Measurements from ENCODE around the gene IDH1.

Gene IDH1

DNA sequence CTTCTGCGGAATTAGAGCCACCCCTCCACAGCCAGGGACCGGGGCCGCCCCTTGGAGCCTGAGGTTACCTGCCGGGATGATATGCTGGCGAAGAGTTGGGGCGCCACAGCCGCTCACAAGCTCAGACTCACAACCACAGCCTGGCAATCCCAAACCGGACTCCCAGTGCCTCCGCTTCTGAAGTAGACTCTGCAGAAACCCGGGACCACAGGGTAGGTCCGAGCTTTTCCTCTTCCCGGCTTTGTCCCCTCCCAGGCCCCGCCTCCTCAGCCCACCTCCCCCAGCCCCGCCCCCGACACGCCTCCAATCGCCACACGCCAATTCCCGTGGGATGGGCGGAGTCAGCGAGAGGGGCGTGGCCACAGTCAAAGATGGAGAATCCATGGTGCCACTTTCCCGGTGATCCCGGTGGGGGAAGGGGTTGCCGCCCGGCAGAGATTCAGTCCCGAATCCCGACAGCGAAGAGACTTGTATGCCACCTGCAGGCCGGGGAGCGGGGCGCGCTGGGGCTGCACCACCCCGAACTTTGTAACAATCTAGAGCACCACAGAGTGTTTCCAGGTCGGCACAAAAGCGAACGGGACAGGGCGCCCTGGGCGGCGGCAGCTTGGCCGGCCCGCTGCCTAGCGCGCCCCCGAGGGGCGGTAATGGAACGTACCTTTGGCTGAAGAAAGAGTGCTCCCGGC is at the start of gene IDH1:
IDH1 (minus strand) TSS at position 201 of the 686 bp plus-strand sequence. CDS start 3,520 bp downstream, outside the sequence.
- Histone ChIP-seq H3K27ac (peak within 1 kb of the TSS; percentile 59; the same call in 1 of the 2 replicates), H3K9ac (ENCODE audit: insufficient read length) (peak within 1 kb of the TSS; percentile 79), H3K4me3 (peak within 1 kb of the TSS; percentile 99), H3K36me3 (ENCODE audit: insufficient read depth, low read length) (peaks cover 38% of the 10 kb centered on the region), H3K9me3 (ENCODE audit: low read depth, low read length) (no peaks in the 10 kb centered on the region)
- DNase-seq (ENCODE audit: low read depth, low spot score), result peak; percentile 64
- TF ChIP-seq EZH2 (IDR thresholded peaks at IDR 0.05), result no peak
- TF ChIP-seq POLR2AphosphoS5 (IDR thresholded peaks at IDR 0.05; ENCODE audit: borderline replicate concordance, low read depth, low read length), result peak; percentile 81
- TF ChIP-seq FOXP2 (optimal IDR thresholded peaks at IDR 0.05; ENCODE audit: control extremely low read depth, extremely low read length, insufficient read depth), result peak; percentile 62

DNA sequence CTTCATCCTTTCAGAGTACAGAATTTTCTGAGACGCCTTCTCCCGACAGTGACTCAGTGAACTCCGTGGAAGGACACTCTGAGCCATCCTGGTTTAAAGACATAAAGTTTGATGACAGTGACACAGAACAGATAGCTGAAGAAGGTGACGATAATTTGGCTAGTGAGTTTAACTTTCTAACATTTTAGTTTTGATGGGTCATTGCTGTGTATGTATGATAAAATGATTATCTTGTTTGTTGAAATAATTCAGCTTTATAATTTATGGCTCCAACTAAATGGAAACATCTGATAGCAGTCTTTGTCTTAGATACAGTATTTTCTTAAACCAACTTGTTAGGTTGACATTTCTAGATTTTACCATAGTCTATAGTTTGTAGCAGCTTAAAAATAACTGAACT is 49.3 kb upstream of the IDH1 start:
- H3K36me3 ChIP-seq (ENCODE audit: insufficient read depth, low read length), result peaks cover 47% of the 10 kb centered on the region
- no peak overlapping the region for H3K27ac ChIP-seq
- H3K4me3 ChIP-seq, result no peak overlapping the region
- no peak for DNase-seq (ENCODE audit: low read depth, low spot score)
- H3K9me3 ChIP-seq (ENCODE audit: low read depth, low read length), result no peaks in the 10 kb centered on the region
- no peak overlapping the region for H3K9ac ChIP-seq (ENCODE audit: insufficient read length)
- TF ChIP-seq FOXP2 (optimal IDR thresholded peaks at IDR 0.05; ENCODE audit: control extremely low read depth, extremely low read length, insufficient read depth), result no peak
- no peak for TF ChIP-seq EZH2 (IDR thresholded peaks at IDR 0.05)
- TF ChIP-seq POLR2AphosphoS5 (IDR thresholded peaks at IDR 0.05; ENCODE audit: borderline replicate concordance, low read depth, low read length), result no peak

DNA sequence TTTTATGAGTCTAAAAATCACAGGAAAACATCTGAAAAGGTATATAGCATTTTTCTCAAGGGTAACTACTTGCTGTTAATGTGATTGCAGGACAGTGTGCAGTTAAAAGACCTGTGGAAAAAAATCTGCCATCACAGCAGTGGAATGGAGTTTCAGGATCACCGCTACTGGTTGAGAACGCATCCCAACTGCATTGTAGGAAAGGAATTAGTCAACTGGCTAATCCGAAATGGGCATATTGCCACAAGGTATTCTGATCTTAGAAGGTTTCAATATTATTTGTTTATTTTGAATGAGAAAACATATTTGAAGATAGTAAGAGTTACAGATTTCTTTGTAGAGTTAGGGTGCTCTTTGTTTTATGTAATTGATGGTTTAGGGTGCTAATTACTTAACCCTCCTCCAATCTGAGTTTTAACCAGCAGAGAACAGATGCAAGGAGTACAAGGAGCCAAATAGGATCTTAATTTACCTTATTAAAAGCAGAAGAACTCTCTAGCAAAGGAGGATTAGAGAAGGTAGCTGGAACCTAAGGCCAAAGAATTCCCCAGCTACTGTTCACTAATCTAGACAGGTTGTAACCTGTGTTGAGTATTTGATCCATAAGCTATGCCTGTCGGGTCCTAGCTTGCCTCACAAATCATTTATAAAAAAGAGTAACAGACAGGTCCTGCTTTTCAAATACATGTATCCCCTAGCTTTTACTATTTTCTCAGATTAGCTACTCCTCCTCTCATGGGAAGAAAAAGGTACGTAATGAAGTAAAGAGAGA is 46.2 kb upstream of the IDH1 start:
- no peak overlapping the region for H3K27ac ChIP-seq
- DNase-seq (ENCODE audit: low read depth, low spot score), result no peak
- H3K36me3 ChIP-seq (ENCODE audit: insufficient read depth, low read length), result peaks cover 46% of the 10 kb centered on the region
- TF ChIP-seq FOXP2 (optimal IDR thresholded peaks at IDR 0.05; ENCODE audit: control extremely low read depth, extremely low read length, insufficient read depth) (no peak), EZH2 (IDR thresholded peaks at IDR 0.05) (no peak), POLR2AphosphoS5 (IDR thresholded peaks at IDR 0.05; ENCODE audit: borderline replicate concordance, low read depth, low read length) (no peak)
- no peak overlapping the region for H3K9ac ChIP-seq (ENCODE audit: insufficient read length)
- H3K9me3 ChIP-seq (ENCODE audit: low read depth, low read length), result no peaks in the 10 kb centered on the region
- H3K4me3 ChIP-seq, result no peak overlapping the region

DNA sequence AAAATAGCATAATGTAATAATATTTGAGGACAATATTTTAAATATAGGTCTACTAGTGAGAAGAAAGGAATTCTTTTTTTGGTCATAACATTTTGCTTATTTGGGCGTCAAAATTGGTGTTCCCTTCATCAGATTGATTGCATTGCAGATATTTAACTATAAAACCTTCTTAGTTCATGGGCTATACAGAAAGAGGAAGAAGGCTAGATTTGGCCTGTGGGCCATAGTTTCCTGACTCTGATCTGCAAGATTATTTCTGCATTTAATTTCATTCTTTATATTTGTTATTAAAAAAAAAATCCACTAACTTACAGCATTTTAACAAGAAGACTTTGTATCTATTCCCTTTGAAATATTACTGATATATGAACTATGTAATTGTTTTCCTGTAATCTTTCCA is 43.1 kb upstream of the IDH1 start:
- H3K9ac ChIP-seq (ENCODE audit: insufficient read length), result no peak overlapping the region
- H3K9me3 ChIP-seq (ENCODE audit: low read depth, low read length), result no peaks in the 10 kb centered on the region
- TF ChIP-seq EZH2 (IDR thresholded peaks at IDR 0.05) (no peak), POLR2AphosphoS5 (IDR thresholded peaks at IDR 0.05; ENCODE audit: borderline replicate concordance, low read depth, low read length) (no peak), FOXP2 (optimal IDR thresholded peaks at IDR 0.05; ENCODE audit: control extremely low read depth, extremely low read length, insufficient read depth) (no peak)
- no peak for DNase-seq (ENCODE audit: low read depth, low spot score)
- no peak overlapping the region for H3K27ac ChIP-seq
- peaks cover 42% of the 10 kb centered on the region for H3K36me3 ChIP-seq (ENCODE audit: insufficient read depth, low read length)
- H3K4me3 ChIP-seq, result no peak overlapping the region

DNA sequence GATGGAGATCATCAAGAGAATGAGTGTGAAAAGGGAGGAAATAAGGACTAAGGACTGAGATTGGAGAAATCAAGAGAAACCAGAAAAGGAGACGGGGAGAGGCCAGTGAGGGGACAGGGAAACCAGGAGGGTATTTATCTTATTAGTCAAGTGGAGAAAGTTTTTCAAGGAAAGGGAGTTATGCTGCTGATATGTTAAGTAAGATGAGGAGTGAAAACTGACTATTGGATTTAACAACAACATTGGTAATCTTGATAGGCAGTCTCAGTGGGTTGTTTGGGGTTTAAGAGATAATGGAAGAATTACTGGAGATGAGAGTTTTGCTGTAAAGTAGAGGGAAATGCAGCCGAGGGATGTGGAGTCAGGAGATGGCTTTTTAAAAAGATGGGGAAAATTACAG is 41.7 kb upstream of the IDH1 start:
- no peak for TF ChIP-seq FOXP2 (optimal IDR thresholded peaks at IDR 0.05; ENCODE audit: control extremely low read depth, extremely low read length, insufficient read depth)
- TF ChIP-seq POLR2AphosphoS5 (IDR thresholded peaks at IDR 0.05; ENCODE audit: borderline replicate concordance, low read depth, low read length), result no peak
- TF ChIP-seq EZH2 (IDR thresholded peaks at IDR 0.05), result no peak
- DNase-seq (ENCODE audit: low read depth, low spot score), result no peak
- H3K27ac ChIP-seq, result no peak overlapping the region
- no peak overlapping the region for H3K4me3 ChIP-seq
- no peaks in the 10 kb centered on the region for H3K9me3 ChIP-seq (ENCODE audit: low read depth, low read length)
- H3K36me3 ChIP-seq (ENCODE audit: insufficient read depth, low read length), result peaks cover 42% of the 10 kb centered on the region
- H3K9ac ChIP-seq (ENCODE audit: insufficient read length), result no peak overlapping the region

DNA sequence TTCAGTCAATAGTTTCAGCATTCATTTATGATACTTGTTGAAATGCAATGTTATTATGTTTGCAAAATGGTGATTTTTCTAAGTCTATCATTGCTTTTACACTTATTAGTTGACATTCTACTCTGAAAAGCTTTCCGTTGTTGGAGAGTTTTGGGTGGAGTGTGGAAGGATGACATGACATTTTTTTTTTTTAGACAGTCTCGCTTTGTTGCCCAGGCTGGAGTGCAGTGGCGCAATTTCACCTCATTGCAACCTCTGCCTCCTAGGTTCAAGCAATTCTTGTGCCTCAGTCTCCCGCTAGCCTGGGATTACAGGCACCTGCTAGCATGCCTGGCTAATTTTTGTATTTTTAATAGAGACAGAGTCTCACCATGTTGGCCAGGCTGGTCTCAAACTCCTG is 41.0 kb upstream of the IDH1 start:
- peaks cover 42% of the 10 kb centered on the region for H3K36me3 ChIP-seq (ENCODE audit: insufficient read depth, low read length)
- no peak overlapping the region for H3K4me3 ChIP-seq
- H3K9me3 ChIP-seq (ENCODE audit: low read depth, low read length), result no peaks in the 10 kb centered on the region
- no peak overlapping the region for H3K27ac ChIP-seq
- no peak for TF ChIP-seq POLR2AphosphoS5 (IDR thresholded peaks at IDR 0.05; ENCODE audit: borderline replicate concordance, low read depth, low read length)
- no peak for TF ChIP-seq FOXP2 (optimal IDR thresholded peaks at IDR 0.05; ENCODE audit: control extremely low read depth, extremely low read length, insufficient read depth)
- TF ChIP-seq EZH2 (IDR thresholded peaks at IDR 0.05), result no peak
- H3K9ac ChIP-seq (ENCODE audit: insufficient read length), result no peak overlapping the region
- DNase-seq (ENCODE audit: low read depth, low spot score), result no peak

DNA sequence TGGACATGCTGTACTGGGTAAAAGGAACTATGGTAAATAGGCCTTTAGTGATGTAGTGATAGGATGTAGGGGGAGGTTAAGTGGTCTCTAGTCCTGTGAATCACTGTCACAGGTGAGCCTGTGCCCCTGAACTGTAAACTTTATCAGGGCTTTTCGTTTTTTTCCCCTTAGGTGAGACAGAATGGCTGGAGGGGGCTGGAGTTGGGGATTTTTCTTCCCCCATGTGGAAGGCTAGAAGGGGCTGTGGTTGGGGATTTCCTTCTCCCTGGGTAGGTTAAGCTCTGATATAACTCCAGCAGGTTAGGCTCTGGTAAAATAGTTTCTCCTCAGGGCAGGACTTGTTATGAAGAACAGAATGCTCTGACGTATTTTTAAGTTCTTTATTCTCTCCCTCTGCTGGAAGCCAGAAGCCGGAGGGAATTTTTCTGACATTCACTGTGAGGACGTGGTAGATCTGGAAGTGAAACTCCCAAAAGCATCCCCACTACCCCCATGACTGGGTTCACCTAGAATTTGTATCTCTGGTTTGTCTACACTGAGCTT is 39.7 kb upstream of the IDH1 start:
- Histone ChIP-seq H3K27ac (no peak overlapping the region), H3K4me3 (no peak overlapping the region), H3K9me3 (ENCODE audit: low read depth, low read length) (peaks cover 7% of the 10 kb centered on the region; the same call in 1 of the 2 replicates), H3K9ac (ENCODE audit: insufficient read length) (no peak overlapping the region), H3K36me3 (ENCODE audit: insufficient read depth, low read length) (peaks cover 48% of the 10 kb centered on the region)
- TF ChIP-seq EZH2 (IDR thresholded peaks at IDR 0.05) (no peak), FOXP2 (optimal IDR thresholded peaks at IDR 0.05; ENCODE audit: control extremely low read depth, extremely low read length, insufficient read depth) (no peak), POLR2AphosphoS5 (IDR thresholded peaks at IDR 0.05; ENCODE audit: borderline replicate concordance, low read depth, low read length) (no peak)
- no peak for DNase-seq (ENCODE audit: low read depth, low spot score)

DNA sequence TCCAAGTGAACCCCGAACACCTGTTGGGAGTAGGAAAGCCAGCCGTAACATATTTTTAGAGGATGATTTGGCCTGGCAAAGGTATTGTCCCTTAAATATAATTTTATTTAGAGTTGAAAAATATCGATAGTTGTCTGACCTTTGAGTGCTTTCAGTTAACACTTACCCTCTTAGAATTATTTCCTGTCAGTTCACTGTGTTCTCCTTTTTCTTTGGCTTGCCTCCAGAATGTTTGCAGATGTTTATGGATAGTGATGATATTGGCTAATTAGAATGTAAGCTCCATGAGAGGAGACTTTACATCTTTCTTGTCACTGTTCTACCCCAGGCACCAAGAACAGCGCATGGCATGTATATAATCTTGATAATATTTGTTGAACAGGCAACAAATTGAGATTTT is 31.0 kb upstream of the IDH1 start:
- no peak overlapping the region for H3K4me3 ChIP-seq
- H3K27ac ChIP-seq, result no peak overlapping the region
- DNase-seq (ENCODE audit: low read depth, low spot score), result no peak
- TF ChIP-seq POLR2AphosphoS5 (IDR thresholded peaks at IDR 0.05; ENCODE audit: borderline replicate concordance, low read depth, low read length) (no peak), EZH2 (IDR thresholded peaks at IDR 0.05) (no peak)
- H3K9ac ChIP-seq (ENCODE audit: insufficient read length), result no peak overlapping the region
- peaks cover 7% of the 10 kb centered on the region; the same call in 1 of the 2 replicates for H3K9me3 ChIP-seq (ENCODE audit: low read depth, low read length)
- peaks cover 50% of the 10 kb centered on the region for H3K36me3 ChIP-seq (ENCODE audit: insufficient read depth, low read length)
